ENCODE results near the gene MYO10.
A peak's percentile ranks its signal among the peaks of the same experiment; 100 is the strongest.
"Not testable (repeated sequence)": the region's sequence is repeated elsewhere in the genome, so short reads cannot be mapped to it uniquely, and the experiment has no call there.

MYO10 gene

DNA sequence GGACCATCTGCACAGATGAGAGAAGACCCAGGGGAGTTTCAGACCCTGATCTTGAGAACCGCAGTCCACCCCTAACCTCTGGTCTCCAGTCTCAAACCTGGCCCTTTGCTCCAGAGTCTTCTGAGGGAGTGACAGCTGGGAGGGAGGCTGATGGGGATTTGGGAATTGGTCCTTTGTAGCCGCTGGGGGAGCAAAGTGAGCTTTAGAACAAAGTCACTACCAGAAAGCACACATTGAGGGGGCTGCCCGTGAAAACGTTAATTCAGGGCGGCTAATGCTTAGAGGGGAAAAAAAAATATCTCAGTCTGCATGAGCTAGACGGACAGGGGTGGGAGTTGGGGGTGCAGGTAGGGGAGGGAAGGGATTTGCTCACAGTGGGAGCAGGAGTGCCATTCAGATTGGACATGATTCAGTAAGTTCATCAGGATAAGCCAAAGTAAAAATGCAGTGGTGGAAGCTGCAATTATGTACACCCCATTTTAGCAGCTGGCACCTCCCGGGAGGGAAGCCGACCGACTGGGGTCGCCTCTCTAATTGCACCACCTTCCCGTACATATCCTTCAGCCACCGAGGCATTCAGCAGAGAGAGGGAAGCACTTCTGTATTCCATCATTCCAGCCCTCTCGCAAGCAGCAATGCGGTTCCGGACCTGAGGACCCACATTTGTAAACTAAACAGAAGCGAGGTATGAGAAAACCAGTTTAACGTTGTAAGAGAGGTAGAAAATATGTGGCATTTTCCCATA lies 195.8 kb downstream of the MYO10 start:
- DNase-seq (ENCODE audit: low spot score): no peak

DNA sequence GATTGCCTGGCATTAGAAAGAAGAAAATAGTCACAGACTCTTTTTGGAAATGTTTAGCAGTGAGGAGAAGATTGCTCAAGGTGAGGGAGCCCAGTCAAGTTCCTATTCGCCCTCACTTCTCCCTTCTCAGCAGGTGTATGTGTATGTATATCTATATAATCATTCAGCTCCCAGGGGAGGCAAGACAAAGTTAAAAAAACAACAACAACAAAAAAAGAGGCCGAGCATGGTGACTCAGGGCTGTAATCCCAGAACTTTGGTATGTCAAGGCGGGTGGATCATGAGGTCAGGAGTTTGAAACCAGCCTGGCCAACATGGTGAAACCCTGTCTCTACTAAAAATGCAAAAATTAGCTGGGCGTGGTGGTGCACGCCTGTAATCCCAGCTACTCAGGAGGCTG lies 197.7 kb downstream of the MYO10 start:
- DNase-seq (ENCODE audit: low spot score): not testable (repeated sequence)

DNA sequence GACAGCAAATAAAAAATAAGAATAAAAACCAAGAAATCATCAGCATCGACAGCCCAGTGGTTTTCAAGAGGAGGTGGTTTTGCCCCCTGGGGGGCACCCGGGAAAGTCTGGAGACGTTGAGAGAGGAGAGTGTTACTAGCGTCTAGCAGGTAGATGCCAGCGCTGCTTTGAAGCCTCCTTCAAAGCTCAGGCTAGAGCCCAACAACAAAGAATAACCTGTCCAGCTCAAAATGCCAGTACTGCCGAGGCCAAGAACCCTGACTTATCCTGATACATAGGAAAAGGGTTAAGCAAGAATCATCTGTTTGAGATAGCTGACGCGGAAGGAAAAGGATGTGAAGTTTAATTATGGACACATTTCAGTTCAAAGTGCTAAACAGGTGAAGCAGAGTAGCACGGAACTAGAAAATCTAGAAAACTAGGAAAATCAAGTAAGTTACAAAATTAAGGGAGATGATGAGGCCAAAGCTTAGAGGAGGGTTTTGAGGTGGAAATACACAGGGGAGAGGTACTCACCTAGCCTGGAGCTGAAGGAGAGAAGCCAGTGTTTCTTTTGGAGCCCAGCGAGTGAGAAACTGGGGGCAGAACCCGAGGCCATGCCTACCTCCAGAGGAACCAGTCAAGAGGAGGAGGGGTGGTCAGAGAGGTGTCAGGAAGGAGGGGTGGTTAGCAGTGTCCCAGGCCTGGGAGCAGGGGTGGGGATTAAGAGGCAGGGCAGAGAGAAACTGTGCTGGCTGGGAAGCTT lies 198.3 kb downstream of the MYO10 start:
- no peak for DNase-seq (ENCODE audit: low spot score)

DNA sequence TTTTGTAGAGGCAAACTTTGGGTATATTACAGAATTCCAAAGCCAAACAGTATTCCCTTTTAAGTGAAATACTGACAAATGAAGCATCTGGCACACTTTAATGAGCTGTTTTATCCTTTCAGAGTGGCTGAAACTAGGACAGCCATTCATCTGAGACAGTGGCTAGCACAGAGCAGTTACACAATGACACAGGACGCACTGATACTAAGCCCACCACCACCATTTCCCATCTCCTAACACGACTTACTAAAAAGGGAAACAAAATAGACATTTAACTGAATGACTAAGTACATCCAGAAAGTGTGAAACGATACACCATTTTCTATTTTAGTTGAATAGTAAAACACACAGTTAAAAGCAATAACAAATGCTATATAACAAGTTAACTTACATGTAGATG lies 198.9 kb downstream of the MYO10 start:
- DNase-seq (ENCODE audit: low spot score): no peak

DNA sequence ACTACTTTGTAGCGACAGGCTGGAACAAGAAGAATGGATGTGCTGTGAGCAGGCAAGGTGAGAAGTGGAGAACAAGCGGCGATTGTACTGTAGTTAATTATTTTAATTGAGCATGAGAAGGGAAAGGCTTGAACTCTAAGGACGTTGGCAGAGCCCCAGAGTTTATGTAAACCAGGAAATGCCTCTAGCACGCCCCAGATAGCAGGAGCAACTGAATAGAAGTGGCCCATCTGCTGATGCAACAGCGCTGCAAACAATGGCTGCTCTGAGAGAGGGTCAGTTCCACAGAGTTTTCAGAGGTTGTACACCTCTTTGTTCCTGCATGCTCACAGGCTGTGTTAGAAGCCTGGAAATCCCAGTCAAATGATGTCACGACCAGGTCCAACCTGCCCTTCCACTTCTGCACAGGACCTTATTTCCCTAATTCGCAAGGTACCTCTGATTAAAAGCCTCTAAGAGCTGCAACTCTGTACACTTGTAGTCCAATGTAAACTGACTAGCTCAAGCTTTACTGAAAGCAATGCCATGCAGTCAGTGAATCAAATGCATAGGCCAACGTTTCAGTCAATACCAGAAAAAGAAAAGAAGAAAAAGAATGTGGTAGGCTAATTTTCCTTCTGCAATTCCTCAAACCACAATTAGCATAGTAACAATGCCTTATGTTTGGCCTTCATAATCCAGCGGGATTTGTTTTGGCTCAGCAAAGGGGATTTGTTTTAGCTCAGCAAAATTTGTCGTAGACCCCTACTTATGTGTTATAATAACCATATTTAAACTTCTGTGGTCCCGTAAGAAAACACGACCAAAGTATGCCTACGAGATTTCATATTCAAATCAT lies 199.7 kb downstream of the MYO10 start:
- DNase-seq (ENCODE audit: low spot score): peak; percentile 85

DNA sequence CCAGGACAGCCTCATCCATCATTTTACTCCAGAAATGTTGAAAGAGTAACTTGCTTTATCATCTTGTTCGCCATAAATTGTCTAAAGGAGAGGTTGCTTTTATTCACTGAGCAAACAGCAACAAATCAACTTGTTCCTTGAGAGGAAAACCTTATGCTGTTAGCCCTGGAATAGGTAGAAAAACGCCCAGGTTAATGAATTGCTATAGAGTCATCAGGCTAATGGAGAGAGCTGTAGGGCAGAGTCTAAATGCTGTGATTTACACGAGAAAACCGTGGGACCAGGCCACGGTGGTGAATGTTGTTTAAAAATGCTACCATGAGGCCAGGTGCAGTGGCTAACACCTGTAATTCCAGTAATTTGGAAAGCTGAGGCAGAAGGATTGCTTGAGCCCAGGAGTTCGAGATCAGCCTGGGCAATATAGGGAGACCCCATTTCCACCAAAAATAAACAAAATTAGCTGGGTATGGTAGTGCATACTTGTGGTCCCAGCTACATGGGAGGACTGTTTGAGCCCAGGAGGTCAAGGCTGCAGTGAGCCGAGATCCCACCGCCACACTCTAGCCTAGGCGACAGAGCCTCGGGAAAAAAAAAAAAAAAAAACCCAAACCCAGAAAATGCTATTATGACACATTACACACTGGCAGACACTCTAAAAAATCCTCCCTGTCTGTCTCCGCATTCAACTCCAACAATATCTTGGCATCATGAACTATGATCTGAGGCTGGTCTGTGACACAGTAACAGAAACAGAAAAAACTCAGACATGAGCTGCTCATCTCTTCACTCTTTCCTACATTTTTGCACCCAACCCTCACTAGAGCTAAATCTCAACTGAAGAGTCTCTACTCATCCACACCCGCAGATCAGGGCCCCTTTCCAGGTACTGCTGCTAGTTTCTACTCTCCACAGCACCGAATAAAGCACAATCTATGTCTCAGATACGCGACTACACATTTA lies 200.7 kb downstream of the MYO10 start:
- DNase-seq (ENCODE audit: low spot score): no peak

DNA sequence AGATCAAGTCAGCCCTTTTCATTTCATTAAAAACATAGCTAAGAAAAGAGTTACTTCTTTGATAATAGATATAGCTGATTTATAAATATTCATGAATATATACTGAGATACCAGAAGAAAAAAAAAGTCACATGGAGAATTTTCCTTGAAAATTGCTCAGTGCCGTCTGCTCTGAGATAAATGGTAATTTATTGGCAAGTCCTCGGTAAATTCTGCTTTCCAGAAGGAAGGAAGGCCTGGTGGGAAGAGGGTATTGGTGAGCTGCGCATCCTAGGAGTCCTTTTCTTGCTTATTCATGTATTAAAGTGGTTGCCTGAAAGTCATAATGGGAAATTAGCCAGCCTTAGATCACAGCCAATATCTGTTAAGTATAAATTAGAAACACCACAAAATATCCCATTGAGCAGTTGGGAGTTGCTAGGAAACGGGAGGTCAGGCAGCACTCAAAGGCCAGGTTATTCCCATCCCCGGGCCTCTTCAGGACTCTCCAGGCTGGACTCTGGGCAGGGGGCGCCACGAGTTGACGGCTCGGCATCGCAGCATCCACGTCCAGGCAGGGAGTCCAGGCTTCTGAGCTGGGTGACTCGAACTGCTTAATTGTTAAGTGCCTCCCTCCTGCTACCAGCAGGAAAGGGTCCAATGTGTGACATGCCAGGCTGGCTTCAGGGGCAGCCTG lies 202.6 kb downstream of the MYO10 start:
- no peak for DNase-seq (ENCODE audit: low spot score)

DNA sequence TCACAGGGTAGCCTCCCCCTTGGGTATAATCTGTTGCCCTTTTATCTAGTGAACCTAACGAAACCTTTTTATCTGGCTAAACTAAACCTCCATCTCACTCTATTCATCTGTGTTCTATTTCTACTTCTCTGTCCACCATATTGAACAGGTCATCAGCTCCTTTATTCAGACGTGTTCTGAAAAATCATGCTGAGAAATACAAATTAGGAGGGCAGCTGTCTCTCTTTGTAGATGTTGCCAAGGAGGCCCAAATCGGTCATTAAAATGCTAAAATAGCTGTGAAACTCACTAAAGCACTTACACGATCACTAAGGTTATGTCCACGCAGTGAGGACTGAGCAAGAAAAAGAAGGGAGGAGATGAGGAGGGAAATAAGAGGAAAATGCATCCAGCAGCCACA lies 203.7 kb downstream of the MYO10 start:
- DNase-seq (ENCODE audit: low spot score): no peak

DNA sequence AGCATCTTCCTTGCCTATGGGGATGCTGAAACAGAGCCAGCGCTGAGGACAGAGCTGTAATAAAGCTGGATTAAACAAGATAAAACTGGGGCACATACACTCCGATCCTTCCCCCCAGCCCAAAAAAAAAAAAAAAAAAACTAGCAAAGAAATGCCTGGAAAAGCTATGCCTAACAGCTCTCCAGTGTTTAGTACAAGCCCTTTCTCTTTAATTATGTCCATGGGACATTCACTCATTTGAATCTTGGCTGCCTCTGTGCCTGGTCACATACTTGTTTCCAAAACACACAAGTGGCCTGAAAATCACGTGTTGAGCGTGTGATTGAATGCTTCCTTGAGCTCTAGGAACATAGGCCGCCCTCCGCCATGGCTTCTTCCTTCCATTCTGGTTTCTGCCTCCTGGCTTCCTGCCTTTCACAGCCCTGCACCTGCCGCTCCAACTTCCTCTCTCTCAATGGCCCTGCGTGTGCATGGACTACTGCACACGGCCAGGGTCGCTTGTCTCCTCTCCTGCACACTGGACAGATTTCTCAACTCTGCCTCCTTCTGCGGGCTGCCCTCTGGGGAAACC lies 208.2 kb downstream of the MYO10 start:
- no peak for DNase-seq (ENCODE audit: low spot score)

DNA sequence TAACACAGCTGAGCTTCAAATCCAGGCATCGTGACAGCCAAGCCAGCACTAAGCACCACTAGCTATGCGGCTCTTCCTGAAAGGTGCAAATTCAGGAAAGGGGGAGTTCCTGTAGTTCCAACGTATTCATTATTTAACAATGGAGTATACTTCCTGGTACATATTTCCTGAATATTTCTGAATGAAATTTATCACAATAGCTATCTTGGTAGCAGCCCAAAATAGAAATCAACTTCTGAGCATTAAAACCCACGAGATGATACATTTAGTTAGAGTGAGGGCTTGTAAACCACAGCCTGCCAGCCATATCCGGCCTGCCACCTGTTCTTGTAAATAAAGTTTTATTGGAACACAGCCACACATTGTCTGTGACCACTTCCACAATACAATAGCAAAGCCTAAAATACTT lies 209.5 kb downstream of the MYO10 start:
- DNase-seq (ENCODE audit: low spot score): peak; percentile 17

DNA sequence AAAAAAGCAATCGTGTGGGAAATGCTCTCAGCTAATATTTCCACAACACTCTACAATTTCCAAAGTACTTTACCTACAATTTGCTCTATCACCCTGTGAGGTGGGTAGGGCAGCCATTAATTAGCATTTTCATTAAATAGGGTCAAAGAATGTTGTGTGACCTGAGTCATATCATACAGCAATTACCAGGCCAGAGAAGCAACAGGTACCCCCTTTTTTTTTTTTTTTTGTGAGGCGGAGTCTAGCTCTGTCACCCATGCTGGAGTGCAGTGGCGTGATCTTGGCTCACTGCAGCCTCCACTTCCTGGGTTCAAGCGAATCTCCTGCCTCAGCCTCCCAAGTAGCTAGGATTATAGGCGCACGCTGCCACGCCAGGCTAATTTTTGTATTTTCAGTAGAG lies 210.5 kb downstream of the MYO10 start:
- no peak for DNase-seq (ENCODE audit: low spot score)

DNA sequence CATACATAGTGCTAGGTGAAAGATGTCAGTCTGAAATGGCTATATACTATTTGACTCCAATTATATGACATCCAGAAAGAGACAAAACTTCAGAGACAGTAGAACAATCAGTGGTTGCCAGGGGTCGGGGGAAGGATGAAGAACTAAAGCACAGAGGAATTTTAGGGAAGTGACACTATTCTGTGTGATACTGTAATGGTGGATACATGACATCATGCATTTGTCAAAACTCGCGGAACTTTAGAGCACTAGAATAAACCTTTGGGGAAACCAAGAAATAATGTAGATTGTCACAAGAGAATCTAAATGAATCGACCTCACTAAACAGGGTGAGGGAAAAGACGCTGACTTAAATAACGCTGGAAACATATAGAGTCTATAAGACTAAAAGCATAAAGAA lies 212.3 kb downstream of the MYO10 start:
- no peak for DNase-seq (ENCODE audit: low spot score)

DNA sequence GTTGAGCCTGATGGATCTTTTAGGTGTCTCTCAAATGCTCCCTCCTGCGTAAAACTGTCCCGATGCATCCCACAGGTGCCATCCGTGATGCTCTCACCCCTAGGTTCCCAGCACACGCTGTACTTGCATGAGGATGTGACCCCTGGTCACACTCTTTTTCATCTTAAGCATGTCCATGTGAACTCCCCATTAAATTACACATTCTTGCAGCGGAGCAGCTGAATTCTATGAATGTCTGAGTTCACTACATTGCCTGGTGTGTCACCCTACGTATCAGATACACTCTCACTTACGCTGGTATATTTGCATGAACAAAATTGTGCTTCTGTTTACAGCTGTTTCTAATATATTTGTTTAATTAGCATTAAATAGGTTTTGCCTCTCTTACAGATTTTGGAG lies 214.0 kb downstream of the MYO10 start:
- DNase-seq (ENCODE audit: low spot score): no peak

DNA sequence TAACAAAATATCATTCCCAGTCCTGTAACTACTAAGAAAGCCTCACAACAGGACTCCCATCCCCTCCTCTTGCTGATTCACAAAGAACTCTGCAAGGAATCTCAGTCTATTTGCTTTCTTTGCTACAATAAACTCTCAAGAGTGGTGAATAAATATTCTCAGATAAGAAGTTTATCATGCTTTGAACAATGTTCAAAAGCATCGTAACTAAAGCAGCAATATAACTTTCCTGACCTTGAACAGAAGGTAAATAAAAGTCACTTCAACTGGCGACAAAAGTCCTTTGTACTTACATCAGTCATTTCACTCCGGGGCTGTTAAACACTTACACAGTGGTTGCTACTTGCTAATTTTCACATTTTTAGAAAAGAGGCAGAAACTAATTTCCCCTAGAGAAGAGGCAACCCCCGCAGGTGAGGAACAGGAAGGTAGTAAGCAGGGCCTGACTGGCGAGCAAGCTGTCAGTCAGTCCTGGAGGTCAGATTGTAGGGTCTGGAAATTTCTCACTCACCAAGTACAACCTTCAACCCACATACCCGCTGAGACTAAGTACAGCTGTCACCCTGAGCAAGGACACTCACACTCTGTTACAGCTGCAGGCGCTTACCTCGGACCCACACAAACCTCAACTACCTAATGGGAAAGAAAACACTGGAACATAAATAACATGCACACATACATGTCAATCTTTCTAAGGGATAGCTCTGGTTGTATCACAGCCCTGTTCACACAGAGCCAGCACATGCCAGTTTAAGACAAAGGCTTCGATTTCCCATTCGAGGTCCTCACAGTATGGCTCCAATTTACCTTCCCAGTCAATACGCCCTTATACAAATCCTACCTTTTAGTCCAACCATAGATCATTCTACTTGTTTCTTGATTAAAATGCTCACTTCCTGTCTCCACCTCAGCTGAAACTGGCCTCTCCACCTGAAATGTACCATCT lies 214.7 kb downstream of the MYO10 start:
- no peak for DNase-seq (ENCODE audit: low spot score)

DNA sequence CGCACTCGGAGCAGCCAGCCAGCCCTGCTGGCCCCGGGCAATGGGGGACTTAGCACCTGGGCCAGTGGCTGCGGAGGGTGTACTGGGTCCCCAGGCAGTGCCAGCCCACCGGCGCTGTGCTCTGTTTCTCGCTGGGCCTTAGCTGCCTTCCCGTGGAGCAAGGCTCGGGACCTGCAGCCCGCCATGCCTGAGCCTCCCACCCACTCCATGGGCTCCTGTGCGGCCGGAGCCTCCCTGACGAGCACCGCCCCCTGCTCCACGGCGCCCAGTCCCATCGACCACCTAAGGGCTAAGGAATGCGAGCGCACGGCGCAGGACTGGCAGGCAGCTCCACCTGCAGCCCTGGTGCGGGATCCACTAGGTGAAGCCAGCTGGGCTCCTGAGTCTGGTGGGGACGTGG lies 218.1 kb downstream of the MYO10 start:
- DNase-seq (ENCODE audit: low spot score): not testable (repeated sequence)

DNA sequence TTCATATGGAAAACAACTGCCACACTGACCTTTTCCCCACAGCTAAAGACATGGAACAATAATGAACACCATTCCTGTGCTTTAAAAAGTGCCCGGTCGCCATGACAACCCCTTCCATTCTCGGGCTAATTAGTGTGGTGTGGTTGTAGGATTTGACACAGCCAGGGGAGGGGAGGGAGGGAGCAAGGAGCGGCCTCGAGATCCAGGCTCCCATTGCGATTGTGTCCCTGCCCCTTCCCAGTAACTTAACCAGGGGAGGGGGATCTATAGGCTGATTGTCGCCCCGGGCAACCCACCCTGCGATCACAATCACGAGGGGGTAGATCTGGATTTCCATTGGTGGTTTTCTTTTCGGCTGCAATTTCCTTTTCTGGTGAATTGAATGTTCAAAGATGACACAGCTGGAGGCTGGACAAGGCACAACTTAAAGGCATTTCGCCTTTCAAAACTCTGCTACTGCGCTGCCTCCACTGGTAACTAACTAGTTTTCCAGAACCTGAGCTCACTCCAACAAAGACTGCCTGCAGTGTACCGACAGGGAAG lies 222.6 kb downstream of the MYO10 start:
- DNase-seq (ENCODE audit: low spot score): no peak

DNA sequence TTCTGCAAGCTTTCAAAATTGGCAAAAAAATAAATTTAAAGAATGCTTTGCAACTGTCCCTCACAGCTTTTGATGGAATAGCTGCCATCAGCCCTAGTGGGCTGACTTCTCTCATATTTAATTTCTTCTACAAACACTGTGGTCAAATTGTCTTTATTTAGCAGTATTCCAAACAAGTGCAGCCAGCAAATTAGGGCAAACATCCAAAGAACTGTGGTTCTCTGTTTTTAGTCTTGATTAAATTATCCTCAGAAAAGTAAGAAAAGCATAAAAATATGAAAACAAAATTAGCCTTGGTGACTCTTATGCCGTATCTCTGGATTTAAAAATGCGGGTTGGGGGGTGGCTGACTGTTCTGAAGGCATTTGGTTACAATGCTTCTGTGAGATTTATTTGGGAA lies 223.5 kb downstream of the MYO10 start:
- no peak for DNase-seq (ENCODE audit: low spot score)

DNA sequence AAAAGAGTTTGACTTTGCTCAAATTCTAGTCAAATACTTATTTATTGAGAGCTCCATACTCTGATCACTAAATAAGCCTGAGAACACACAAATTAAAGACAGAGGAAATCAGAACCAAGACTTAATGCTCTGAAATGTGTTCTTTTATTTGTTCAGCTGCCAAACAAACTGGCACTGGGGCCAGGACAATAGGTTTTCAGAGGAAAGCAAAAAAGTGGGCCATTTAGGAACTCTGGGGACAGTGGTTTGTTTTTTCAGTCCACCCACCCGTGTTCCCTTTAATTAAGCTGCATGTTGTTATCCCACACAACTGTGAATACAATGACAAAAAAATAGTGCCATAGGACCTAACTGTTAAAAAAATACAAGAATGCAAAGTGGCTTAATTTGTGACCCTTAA lies 223.9 kb downstream of the MYO10 start:
- DNase-seq (ENCODE audit: low spot score): no peak

Data from SW480 (cell line).